NCI-H1694 treated with DMSO at 0.1 percent for 48 hours (cell line): Measurements from ENCODE around the gene DLG2.
"Not testable (repeated sequence)": the region's sequence is repeated elsewhere in the genome, so short reads cannot be mapped to it uniquely, and the experiment has no call there.

Experiments used
- DNase-seq: peaks from one replicate; lab custom pipeline; 2025; lab: John Stamatoyannopoulos, UW

DLG2 gene

GRCh38 chr11:85110246-85110645, 516.9 kb downstream of the DLG2 start:
- DNase-seq = not testable (repeated sequence)

- DNase-seq = no peak
These were observed 518.0 kb downstream of the DLG2 start for GRCh38 chr11:85109141-85109540.

GRCh38 chr11:85105868-85106267, 521.3 kb downstream of the DLG2 start:
- DNase-seq = no peak

- DNase-seq = no peak
These were observed 527.6 kb downstream of the DLG2 start for GRCh38 chr11:85099522-85099921.

GRCh38 chr11:85098996-85099395, 528.1 kb downstream of the DLG2 start:
- DNase-seq = no peak

- no peak for DNase-seq
These were observed 530.2 kb downstream of the DLG2 start for GRCh38 chr11:85096939-85097338.

- DNase-seq = no peak
These were observed 531.9 kb downstream of the DLG2 start for GRCh38 chr11:85095239-85095638.

- no peak for DNase-seq
These were observed 532.3 kb downstream of the DLG2 start for GRCh38 chr11:85094795-85095194.

- no peak for DNase-seq
These were observed 537.5 kb downstream of the DLG2 start for GRCh38 chr11:85089654-85090053.

- no peak for DNase-seq
These were observed 538.9 kb downstream of the DLG2 start for GRCh38 chr11:85088286-85088685.

GRCh38 chr11:85086504-85087284, 540.5 kb downstream of the DLG2 start:
- no peak for DNase-seq

- no peak for DNase-seq
These were observed 550.4 kb downstream of the DLG2 start for GRCh38 chr11:85076535-85077330.

GRCh38 chr11:85062659-85063058, 564.5 kb downstream of the DLG2 start:
- no peak for DNase-seq

- no peak for DNase-seq
These were observed 574.5 kb downstream of the DLG2 start for GRCh38 chr11:85052636-85053035.

GRCh38 chr11:85048801-85049200, 578.3 kb downstream of the DLG2 start:
- DNase-seq = no peak

GRCh38 chr11:85045716-85046115, 581.4 kb downstream of the DLG2 start:
- DNase-seq = no peak

- no peak for DNase-seq
These were observed 582.2 kb downstream of the DLG2 start for GRCh38 chr11:85044911-85045310.

GRCh38 chr11:85042361-85042760, 584.8 kb downstream of the DLG2 start:
- no peak for DNase-seq

- DNase-seq = no peak
These were observed 587.0 kb downstream of the DLG2 start for GRCh38 chr11:85040166-85040565.

- DNase-seq = no peak
These were observed 597.2 kb downstream of the DLG2 start for GRCh38 chr11:85029964-85030363.

- no peak for DNase-seq
These were observed 598.6 kb downstream of the DLG2 start for GRCh38 chr11:85028329-85029101.

GRCh38 chr11:85027346-85027745, 599.8 kb downstream of the DLG2 start:
- no peak for DNase-seq

GRCh38 chr11:85021058-85021457, 606.1 kb downstream of the DLG2 start:
- DNase-seq = no peak
